Retina (tissue), 1 donor: ENCODE data around the gene LONRF2.
"Not testable (repeated sequence)": the region's sequence is repeated elsewhere in the genome, so short reads cannot be mapped to it uniquely, and the experiment has no call there.

ENCODE experiments used
- DNase-seq: peaks from one replicate; pipeline ENCODE4 v3.0.0-alpha.2; 2016

Gene LONRF2

GRCh38 chr2:100250645-100251044, 71.7 kb downstream of the LONRF2 start:
- DNase-seq = no peak

GRCh38 chr2:100248971-100249370, 73.3 kb downstream of the LONRF2 start:
- DNase-seq = no peak

- not testable (repeated sequence) for DNase-seq
Measured at GRCh38 chr2:100248556-100248955, 73.7 kb downstream of the LONRF2 start.

GRCh38 chr2:100248044-100248330, 74.3 kb downstream of the LONRF2 start:
- DNase-seq = no peak

- DNase-seq = no peak
Measured at GRCh38 chr2:100247256-100248043, 74.9 kb downstream of the LONRF2 start.

GRCh38 chr2:100246163-100247145, 75.8 kb downstream of the LONRF2 start:
- no peak for DNase-seq

GRCh38 chr2:100245681-100246080, 76.6 kb downstream of the LONRF2 start:
- no peak for DNase-seq

GRCh38 chr2:100244881-100245605, 77.3 kb downstream of the LONRF2 start:
- DNase-seq = no peak

GRCh38 chr2:100243631-100244030, 78.7 kb downstream of the LONRF2 start:
- no peak for DNase-seq

- DNase-seq = peak; percentile 81
Measured at GRCh38 chr2:100242891-100243619, 79.2 kb downstream of the LONRF2 start.

- no peak for DNase-seq
Measured at GRCh38 chr2:100242476-100242875, 79.8 kb downstream of the LONRF2 start.

GRCh38 chr2:100241236-100241635, 81.1 kb downstream of the LONRF2 start:
- no peak for DNase-seq

- DNase-seq = no peak
Measured at GRCh38 chr2:100240386-100240785, 81.9 kb downstream of the LONRF2 start.

GRCh38 chr2:100239486-100240210, 82.7 kb downstream of the LONRF2 start:
- DNase-seq = no peak

- DNase-seq = no peak
Measured at GRCh38 chr2:100238471-100238870, 83.8 kb downstream of the LONRF2 start.

- no peak for DNase-seq
Measured at GRCh38 chr2:100237770-100238169, 84.5 kb downstream of the LONRF2 start.

GRCh38 chr2:100237163-100237562, 85.1 kb downstream of the LONRF2 start:
- DNase-seq = no peak

GRCh38 chr2:100236166-100236565, 86.1 kb downstream of the LONRF2 start:
- DNase-seq = no peak

GRCh38 chr2:100235581-100235980, 86.7 kb downstream of the LONRF2 start:
- no peak for DNase-seq

GRCh38 chr2:100235098-100235497, 87.2 kb downstream of the LONRF2 start:
- DNase-seq = no peak

GRCh38 chr2:100234141-100234540, 88.2 kb downstream of the LONRF2 start:
- no peak for DNase-seq

- no peak for DNase-seq
Measured at GRCh38 chr2:100233061-100233460, 89.2 kb downstream of the LONRF2 start.
